Mammary epithelial cell (primary cell): ENCODE data around the gene AGTR1.

Experiments used
- EZH2 ChIP-seq: IDR thresholded peaks from 2 replicates; pipeline ENCODE4 v1.6.1; 2012; ENCODE audit warnings: low read length, inconsistent platforms, borderline replicate concordance
- TF ChIP-seq, protein P1 (sequence below), 2 donors: IDR thresholded peaks in 1 of 2; conservative IDR thresholded peaks in 1 of 2; 2 replicates each; pipeline ENCODE4 v1.5.1; 2011 to 2012; ENCODE audit warnings: inconsistent platforms in 2 of 2, low read length in 2 of 2, mild to moderate bottlenecking in 2 of 2, control low read depth in 1 of 2, low read depth in 1 of 2; ENCODE audit not compliant: insufficient read depth in 1 of 2; ENCODE audit errors: extremely low read depth in 1 of 2

DNA sequence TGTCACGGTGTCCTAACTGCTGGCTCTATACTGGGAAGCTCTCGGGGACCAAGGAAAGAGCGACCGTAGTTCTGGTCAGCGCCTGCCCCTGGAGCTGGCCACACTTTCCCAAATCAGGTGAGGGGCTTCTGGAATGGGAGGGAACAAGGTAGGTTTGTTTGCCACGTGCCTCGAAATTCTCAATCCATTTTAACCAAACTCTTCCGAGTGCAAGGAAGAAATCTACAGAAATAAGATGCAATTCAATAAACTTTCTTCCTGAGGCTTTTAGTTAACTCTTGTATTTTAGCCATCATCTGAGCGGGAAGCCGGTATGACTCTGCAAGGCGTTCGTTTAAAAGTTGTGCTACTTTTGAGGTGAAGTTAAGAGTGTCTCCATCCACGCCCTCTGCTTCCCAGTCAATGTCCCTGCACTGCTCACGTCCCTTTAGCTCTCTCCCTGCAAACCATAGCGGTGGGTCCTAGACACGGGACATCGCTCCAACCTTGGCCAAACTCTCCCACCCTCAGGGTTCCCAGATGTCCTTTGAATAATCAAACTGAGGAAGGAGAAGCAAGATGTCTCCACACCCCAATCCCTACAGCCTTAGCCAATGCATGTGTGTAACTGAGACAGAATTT is 597 bp downstream of the AGTR1 start:
- TF ChIP-seq, protein P1, sequence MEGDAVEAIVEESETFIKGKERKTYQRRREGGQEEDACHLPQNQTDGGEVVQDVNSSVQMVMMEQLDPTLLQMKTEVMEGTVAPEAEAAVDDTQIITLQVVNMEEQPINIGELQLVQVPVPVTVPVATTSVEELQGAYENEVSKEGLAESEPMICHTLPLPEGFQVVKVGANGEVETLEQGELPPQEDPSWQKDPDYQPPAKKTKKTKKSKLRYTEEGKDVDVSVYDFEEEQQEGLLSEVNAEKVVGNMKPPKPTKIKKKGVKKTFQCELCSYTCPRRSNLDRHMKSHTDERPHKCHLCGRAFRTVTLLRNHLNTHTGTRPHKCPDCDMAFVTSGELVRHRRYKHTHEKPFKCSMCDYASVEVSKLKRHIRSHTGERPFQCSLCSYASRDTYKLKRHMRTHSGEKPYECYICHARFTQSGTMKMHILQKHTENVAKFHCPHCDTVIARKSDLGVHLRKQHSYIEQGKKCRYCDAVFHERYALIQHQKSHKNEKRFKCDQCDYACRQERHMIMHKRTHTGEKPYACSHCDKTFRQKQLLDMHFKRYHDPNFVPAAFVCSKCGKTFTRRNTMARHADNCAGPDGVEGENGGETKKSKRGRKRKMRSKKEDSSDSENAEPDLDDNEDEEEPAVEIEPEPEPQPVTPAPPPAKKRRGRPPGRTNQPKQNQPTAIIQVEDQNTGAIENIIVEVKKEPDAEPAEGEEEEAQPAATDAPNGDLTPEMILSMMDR (conservative IDR thresholded peaks at IDR 0.05 in 1 of 2, IDR thresholded peaks at IDR 0.05 in 1 of 2; ENCODE audit: extremely low read depth in 1 of 2, insufficient read depth in 1 of 2, low read depth in 1 of 2, low read length in 2 of 2), result no peak
- no peak for TF ChIP-seq EZH2
